ENCODE data around the gene PAX1. TPM values are rescaled to one million over a fixed set of nuclear protein-coding genes. Genes with fewer than 3 reads are reported as not detected.

PAX1 gene
- total RNA-seq: 0.23 TPM

GRCh38 chr20:21705575-21706260, at the start of gene PAX1:
Gene PAX1, plus strand, starts transcription at chr20:21705664. Its CDS starts 49 bp downstream, at chr20:21705713.

Small RNA genes lying within 50 kb of the gene (small RNA-seq; reads per million reads assigned to genes)
- gene RPL41P1 (ENCODE audit: low replicate concordance): not detected

Other genes with a start within 250 kb of the PAX1 start
- not detected for gene NKX2-2, start 191.6 kb upstream of the PAX1 start, total RNA-seq

Data from metanephros (tissue), 2 donors.